ENCODE data around the gene EZR. TPM values are rescaled to one million over a fixed set of nuclear protein-coding genes. Genes with fewer than 3 reads are reported as not detected.

EZR gene
- total and polyA plus RNA-seq, 9 of the 15 experiments (the other 6 are each of a cell fraction or from before 2014, with no cell fraction given): 36.5 to 162 (median 104) TPM

DNA sequence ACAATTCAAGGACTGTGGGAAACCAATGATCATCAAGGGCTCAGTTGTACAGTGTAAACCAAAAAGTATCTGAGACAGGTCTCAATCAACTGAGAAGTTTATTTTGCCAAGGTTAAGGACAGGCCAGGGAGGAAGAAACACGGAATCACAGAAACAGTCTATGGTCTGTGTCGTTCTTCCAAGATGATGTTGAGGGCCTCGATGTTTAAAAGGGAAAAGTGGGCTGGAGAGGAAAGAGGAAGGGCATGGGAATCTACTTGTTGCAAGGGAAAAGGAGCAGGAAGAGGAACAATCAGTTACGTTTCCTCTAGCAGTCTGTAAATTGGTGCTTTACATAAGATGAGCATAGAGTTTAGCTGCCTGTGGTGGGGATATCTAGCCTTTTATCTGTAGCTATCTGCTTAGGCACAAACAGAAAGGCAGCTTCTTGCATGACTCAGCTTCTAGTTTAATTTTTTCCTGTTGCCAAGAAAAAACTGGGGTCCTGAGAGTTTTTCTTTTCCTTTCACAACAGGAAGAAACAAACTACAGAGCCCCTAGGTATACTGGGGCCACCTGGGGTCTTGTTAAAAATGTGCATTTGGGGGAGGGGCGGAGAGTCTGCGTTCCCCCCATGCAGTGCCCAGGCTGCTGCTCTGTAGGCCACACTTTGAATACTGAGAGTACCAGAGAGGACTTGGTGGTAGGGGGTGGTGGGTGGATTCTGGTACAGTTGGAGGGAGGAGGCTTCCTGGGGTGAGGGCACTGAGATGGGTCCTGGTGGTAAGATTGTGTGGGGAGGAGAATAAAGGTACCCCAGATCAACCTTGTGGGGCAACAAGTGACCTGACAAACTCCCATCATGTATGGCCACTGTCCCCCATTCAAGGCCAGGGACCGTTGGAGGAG, 35.3 kb upstream of the EZR start (continued):
- TF ChIP-seq, protein P1, sequence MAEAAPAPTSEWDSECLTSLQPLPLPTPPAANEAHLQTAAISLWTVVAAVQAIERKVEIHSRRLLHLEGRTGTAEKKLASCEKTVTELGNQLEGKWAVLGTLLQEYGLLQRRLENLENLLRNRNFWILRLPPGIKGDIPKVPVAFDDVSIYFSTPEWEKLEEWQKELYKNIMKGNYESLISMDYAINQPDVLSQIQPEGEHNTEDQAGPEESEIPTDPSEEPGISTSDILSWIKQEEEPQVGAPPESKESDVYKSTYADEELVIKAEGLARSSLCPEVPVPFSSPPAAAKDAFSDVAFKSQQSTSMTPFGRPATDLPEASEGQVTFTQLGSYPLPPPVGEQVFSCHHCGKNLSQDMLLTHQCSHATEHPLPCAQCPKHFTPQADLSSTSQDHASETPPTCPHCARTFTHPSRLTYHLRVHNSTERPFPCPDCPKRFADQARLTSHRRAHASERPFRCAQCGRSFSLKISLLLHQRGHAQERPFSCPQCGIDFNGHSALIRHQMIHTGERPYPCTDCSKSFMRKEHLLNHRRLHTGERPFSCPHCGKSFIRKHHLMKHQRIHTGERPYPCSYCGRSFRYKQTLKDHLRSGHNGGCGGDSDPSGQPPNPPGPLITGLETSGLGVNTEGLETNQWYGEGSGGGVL (CRISPR knock-in tag; IDR thresholded peaks at IDR 0.05): no peak
- TF ChIP-seq TRIM24 (IDR thresholded peaks at IDR 0.05): peak; percentile 63 to 67
- TF ChIP-seq ZBTB12 (CRISPR knock-in tag; IDR thresholded peaks at IDR 0.05): no peak
- TF ChIP-seq, protein P2, sequence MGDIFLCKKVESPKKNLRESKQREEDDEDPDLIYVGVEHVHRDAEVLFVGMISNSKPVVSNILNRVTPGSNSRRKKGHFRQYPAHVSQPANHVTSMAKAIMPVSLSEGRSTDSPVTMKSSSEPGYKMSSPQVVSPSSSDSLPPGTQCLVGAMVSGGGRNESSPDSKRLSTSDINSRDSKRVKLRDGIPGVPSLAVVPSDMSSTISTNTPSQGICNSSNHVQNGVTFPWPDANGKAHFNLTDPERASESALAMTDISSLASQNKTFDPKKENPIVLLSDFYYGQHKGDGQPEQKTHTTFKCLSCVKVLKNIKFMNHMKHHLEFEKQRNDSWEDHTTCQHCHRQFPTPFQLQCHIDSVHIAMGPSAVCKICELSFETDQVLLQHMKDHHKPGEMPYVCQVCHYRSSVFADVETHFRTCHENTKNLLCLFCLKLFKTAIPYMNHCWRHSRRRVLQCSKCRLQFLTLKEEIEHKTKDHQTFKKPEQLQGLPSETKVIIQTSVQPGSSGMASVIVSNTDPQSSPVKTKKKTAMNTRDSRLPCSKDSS (IDR thresholded peaks at IDR 0.05; ENCODE audit: low read depth, partially characterized antibody): no peak
- TF ChIP-seq FOXA1 (IDR thresholded peaks at IDR 0.05; ENCODE audit: borderline replicate concordance): no peak
- TF ChIP-seq EGR1 (conservative IDR thresholded peaks at IDR 0.05): peak; percentile 14; the same call in 1 of the 2 replicates
- TF ChIP-seq HDAC3 (IDR thresholded peaks at IDR 0.05; ENCODE audit: borderline replicate concordance, partially characterized antibody): peak; percentile 72
- TF ChIP-seq TAF9B (IDR thresholded peaks at IDR 0.05; ENCODE audit: partially characterized antibody): peak; percentile 65
- TF ChIP-seq TEAD4 (IDR thresholded peaks at IDR 0.05; ENCODE audit: low read length): peak; percentile 87
- TF ChIP-seq TEAD4 (CRISPR knock-in tag; IDR thresholded peaks at IDR 0.05; ENCODE audit: borderline replicate concordance): no peak
- TF ChIP-seq GTF2E2 (tag; IDR thresholded peaks at IDR 0.05): peak; percentile 87; the same call in 1 of the 2 replicates
- TF ChIP-seq MYC (IDR thresholded peaks at IDR 0.05; ENCODE audit: low read depth, low read length): 0 out of 2 replicates have a peak, but pooled peaks have one; percentile 11
- peak; percentile 35; the same call in 1 of the 2 replicates for TF ChIP-seq MYC (CRISPR knock-in tag; IDR thresholded peaks at IDR 0.05; ENCODE audit: borderline replicate concordance, low read depth)
- TF ChIP-seq, protein P3, sequence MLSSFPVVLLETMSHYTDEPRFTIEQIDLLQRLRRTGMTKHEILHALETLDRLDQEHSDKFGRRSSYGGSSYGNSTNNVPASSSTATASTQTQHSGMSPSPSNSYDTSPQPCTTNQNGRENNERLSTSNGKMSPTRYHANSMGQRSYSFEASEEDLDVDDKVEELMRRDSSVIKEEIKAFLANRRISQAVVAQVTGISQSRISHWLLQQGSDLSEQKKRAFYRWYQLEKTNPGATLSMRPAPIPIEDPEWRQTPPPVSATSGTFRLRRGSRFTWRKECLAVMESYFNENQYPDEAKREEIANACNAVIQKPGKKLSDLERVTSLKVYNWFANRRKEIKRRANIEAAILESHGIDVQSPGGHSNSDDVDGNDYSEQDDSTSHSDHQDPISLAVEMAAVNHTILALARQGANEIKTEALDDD (IDR thresholded peaks at IDR 0.05): peak; percentile 84
- peak; percentile 34 for TF ChIP-seq RBBP5 (IDR thresholded peaks at IDR 0.05; ENCODE audit: borderline replicate concordance, insufficient read depth, low read length, poor library complexity, severe bottlenecking)
- TF ChIP-seq CREB3 (tag; conservative IDR thresholded peaks at IDR 0.05; ENCODE audit: low read depth): peak; percentile 62
- TF ChIP-seq XRCC4 (IDR thresholded peaks at IDR 0.05; ENCODE audit: extremely low read depth, insufficient read depth, insufficient read length): no peak
- TF ChIP-seq ZNF444 (CRISPR knock-in tag; IDR thresholded peaks at IDR 0.05): 0 out of 2 replicates have a peak, but pooled peaks have one; percentile 14
- TF ChIP-seq BRF1 (IDR thresholded peaks at IDR 0.05; ENCODE audit: borderline replicate concordance, extremely low read depth, insufficient read length): no peak
